HG03066 (cell line): ENCODE results near the gene RPP25L.
"Not testable (repeated sequence)": the region's sequence is repeated elsewhere in the genome, so short reads cannot be mapped to it uniquely, and the experiment has no call there.

Experiments used
- ATAC-seq: cut with Tn5 transposase; IDR thresholded peaks from one replicate; pipeline ENCODE4 v1.9.1; 2021; ENCODE audit warnings: low read depth; ENCODE audit not compliant: unreplicated experiment

Gene RPP25L

GRCh38 chr9:34611811-34612787 is at the start of gene RPP25L:
Gene RPP25L (minus strand): TSS chr9:34612097. CDS start chr9:34611296, 801 bp downstream.
- peak; percentile 79 for ATAC-seq

GRCh38 chr9:34659592-34660253 is 47.8 kb upstream of the RPP25L start:
- no peak for ATAC-seq

GRCh38 chr9:34658461-34658860 is 46.6 kb upstream of the RPP25L start:
- no peak for ATAC-seq

GRCh38 chr9:34656992-34657391 is 45.1 kb upstream of the RPP25L start:
- no peak for ATAC-seq

GRCh38 chr9:34655394-34655793 is 43.5 kb upstream of the RPP25L start:
- ATAC-seq = no peak

GRCh38 chr9:34654323-34655051 is 42.6 kb upstream of the RPP25L start:
- ATAC-seq = no peak

GRCh38 chr9:34653151-34654072 is 41.5 kb upstream of the RPP25L start:
- no peak for ATAC-seq

GRCh38 chr9:34652602-34653000 is 40.7 kb upstream of the RPP25L start:
- ATAC-seq = no peak

- peak; percentile 60 for ATAC-seq
These were observed 40.1 kb upstream of the RPP25L start, which contains the start of gene IL11RA for GRCh38 chr9:34651876-34652601. Gene IL11RA (plus strand): TSS chr9:34652185. CDS start chr9:34655218, 3,033 bp downstream.

- no peak for ATAC-seq
These were observed 39.4 kb upstream of the RPP25L start for GRCh38 chr9:34651321-34651720.

- ATAC-seq = no peak
These were observed 38.9 kb upstream of the RPP25L start for GRCh38 chr9:34650816-34651215.

- ATAC-seq = no peak
These were observed 36.8 kb upstream of the RPP25L start for GRCh38 chr9:34648673-34649072.

GRCh38 chr9:34647651-34648050 is 35.8 kb upstream of the RPP25L start:
- no peak for ATAC-seq

GRCh38 chr9:34647084-34647403 is 35.1 kb upstream of the RPP25L start:
- ATAC-seq = no peak

- peak; percentile 89 for ATAC-seq
These were observed 34.5 kb upstream of the RPP25L start, which contains the start of gene GALT for GRCh38 chr9:34646211-34647083. Gene GALT (plus strand): TSS chr9:34646675. CDS start chr9:34646705, 30 bp downstream.

- no peak for ATAC-seq
These were observed 32.9 kb upstream of the RPP25L start for GRCh38 chr9:34644766-34645314.

- ATAC-seq = no peak
These were observed 30.8 kb upstream of the RPP25L start for GRCh38 chr9:34642679-34643078.

GRCh38 chr9:34639322-34639721 is 27.4 kb upstream of the RPP25L start:
- ATAC-seq = not testable (repeated sequence)
